ENCODE data around the gene CCDC12. TPM values are rescaled to one million over a fixed set of nuclear protein-coding genes. Genes with fewer than 3 reads are reported as not detected.

Gene CCDC12
- total and polyA plus RNA-seq, 4 donors, result 34.2 to 129 (median 70.0) TPM

DNA sequence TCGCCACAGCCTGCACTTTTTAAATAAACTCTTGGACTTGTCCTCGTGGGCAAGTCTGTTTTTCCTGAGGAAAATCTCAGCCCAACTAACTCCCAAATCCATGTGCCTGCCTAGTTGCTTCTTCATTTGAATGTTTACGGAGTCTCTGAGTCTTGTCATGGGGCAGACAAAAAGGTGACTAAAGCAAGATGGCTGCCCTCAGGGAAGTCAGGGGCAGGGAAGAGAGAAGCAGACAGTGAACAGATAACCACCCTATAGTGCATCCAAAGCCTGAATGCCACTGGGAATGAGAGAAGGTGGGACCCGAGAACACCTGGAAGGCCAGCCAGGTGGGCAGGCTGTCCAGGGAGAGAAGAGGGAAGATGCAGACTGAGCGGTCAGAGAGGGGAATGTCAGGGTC is 21.4 kb downstream of the CCDC12 start:
- Histone ChIP-seq H3K27ac (ENCODE audit: low read depth in 1 of 2, low read length in 1 of 2) (peak overlapping the region in 1 of 2 donors; percentile 42), H3K4me1 (ENCODE audit: control insufficient read depth in 5 of 5, insufficient read depth in 5 of 5, low read length in 5 of 5) (peaks cover 0 to 49% (median 11%) of the 10 kb centered on the region in 5 donors), H3K4me3 (no peak overlapping the region), H3K36me3 (ENCODE audit: control insufficient read depth in 4 of 4, insufficient read depth in 4 of 4, low read length in 4 of 4) (peaks cover 0 to 4% (median 2%) of the 10 kb centered on the region in 4 donors), H3K9me3 (ENCODE audit: control insufficient read depth in 4 of 4, insufficient read depth in 3 of 4, low read length in 3 of 4) (no peaks in the 10 kb centered on the region), H3K9ac (ENCODE audit: insufficient read depth in 1 of 2, low read length in 2 of 2) (no peak overlapping the region), H3K27me3 (ENCODE audit: control insufficient read depth in 3 of 3, insufficient read depth in 3 of 3, low read length in 2 of 3) (no peaks in the 10 kb centered on the region)
- WGBS, 2 donors, result 84 to 87% methylated on average over 5 of the region's 5 CpGs
- DNase-seq (no peak), ATAC-seq (ENCODE audit: insufficient read depth, low FRiP score) (no peak)
- TF ChIP-seq, protein P1, sequence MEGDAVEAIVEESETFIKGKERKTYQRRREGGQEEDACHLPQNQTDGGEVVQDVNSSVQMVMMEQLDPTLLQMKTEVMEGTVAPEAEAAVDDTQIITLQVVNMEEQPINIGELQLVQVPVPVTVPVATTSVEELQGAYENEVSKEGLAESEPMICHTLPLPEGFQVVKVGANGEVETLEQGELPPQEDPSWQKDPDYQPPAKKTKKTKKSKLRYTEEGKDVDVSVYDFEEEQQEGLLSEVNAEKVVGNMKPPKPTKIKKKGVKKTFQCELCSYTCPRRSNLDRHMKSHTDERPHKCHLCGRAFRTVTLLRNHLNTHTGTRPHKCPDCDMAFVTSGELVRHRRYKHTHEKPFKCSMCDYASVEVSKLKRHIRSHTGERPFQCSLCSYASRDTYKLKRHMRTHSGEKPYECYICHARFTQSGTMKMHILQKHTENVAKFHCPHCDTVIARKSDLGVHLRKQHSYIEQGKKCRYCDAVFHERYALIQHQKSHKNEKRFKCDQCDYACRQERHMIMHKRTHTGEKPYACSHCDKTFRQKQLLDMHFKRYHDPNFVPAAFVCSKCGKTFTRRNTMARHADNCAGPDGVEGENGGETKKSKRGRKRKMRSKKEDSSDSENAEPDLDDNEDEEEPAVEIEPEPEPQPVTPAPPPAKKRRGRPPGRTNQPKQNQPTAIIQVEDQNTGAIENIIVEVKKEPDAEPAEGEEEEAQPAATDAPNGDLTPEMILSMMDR (IDR thresholded peaks at IDR 0.05; ENCODE audit: control extremely low read depth, extremely low read depth), result no peak

DNA sequence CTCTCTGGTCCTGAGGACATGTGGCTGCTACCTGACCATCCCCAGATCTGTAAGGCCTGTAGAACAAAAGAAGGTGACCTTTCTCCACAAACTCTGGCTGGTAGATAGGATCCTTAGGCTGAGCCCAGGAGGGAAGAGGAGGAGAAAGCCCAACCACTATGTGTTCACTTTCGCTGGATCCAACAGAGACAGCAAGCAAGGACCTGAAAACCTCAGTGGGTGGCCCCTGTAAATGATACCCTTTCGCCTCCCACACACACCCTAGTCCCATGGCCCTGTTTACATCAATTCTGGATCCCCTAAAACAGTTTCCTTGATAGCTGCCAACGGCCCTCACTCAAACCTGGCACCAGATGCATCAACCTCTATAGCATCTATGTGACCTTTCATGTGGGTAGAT is 22.4 kb downstream of the CCDC12 start:
- Histone ChIP-seq H3K27ac (ENCODE audit: low read depth in 1 of 2, low read length in 1 of 2) (peak overlapping the region in 1 of 2 donors; percentile 4), H3K4me1 (ENCODE audit: control insufficient read depth in 5 of 5, insufficient read depth in 5 of 5, low read length in 5 of 5) (peaks cover 4 to 49% (median 7%) of the 10 kb centered on the region in 5 donors), H3K36me3 (ENCODE audit: control insufficient read depth in 4 of 4, insufficient read depth in 4 of 4, low read length in 4 of 4) (peaks cover 0 to 4% (median under 1%) of the 10 kb centered on the region in 4 donors), H3K4me3 (no peak overlapping the region), H3K9me3 (ENCODE audit: control insufficient read depth in 4 of 4, insufficient read depth in 3 of 4, low read length in 3 of 4) (no peaks in the 10 kb centered on the region), H3K27me3 (ENCODE audit: control insufficient read depth in 3 of 3, insufficient read depth in 3 of 3, low read length in 2 of 3) (no peaks in the 10 kb centered on the region), H3K9ac (ENCODE audit: insufficient read depth in 1 of 2, low read length in 2 of 2) (no peak overlapping the region)
- DNase-seq (no peak), ATAC-seq (ENCODE audit: insufficient read depth, low FRiP score) (no peak)
- WGBS, 2 donors, result 68 to 73% methylated on average over 3 of the region's 3 CpGs
- TF ChIP-seq, protein P1 (IDR thresholded peaks at IDR 0.05; ENCODE audit: control extremely low read depth, extremely low read depth), result no peak

DNA sequence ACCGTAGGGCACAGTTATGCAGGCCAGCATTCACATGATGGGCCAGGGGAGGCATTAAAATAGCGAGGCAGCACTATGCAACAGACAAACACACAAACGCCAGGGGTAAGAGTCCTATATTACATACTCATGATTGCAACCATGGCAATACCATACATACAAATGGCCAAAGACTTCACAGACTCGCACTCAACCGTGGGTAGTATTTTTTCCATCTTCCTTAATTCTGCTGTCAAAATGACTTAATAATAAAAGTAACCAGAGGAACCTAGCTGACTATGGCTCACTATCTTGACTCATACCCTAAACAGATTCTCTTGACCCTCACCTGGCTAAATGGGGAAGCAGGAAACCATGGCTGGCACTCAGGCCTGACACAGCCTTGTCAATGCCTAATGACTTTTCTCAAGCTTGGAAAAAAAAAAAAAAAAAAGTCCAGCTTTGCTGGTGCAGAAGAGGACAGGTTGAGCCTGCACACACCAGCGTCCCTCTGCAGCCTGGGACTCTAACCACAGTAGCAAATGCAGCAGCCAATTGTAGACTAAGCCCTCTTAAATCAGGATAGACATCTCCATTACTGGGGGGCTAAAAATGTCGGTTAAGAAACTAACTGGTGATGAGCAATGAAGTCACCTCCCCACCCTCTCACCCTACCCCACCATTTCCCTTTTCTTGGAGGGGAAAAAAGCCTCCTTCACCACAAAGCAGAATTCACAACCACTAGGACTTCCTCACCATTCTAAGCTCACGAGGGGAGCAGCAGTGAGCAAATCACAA is 23.1 kb downstream of the CCDC12 start:
- Histone ChIP-seq H3K27me3 (ENCODE audit: control insufficient read depth in 3 of 3, insufficient read depth in 3 of 3, low read length in 2 of 3) (no peaks in the 10 kb centered on the region), H3K4me1 (ENCODE audit: control insufficient read depth in 5 of 5, insufficient read depth in 5 of 5, low read length in 5 of 5) (peaks cover 7 to 46% (median 12%) of the 10 kb centered on the region in 5 donors), H3K36me3 (ENCODE audit: control insufficient read depth in 4 of 4, insufficient read depth in 4 of 4, low read length in 4 of 4) (peaks cover 0 to 4% (median under 1%) of the 10 kb centered on the region in 4 donors), H3K27ac (ENCODE audit: low read depth in 1 of 2, low read length in 1 of 2) (peak overlapping the region in 1 of 2 donors; percentile 21), H3K9ac (ENCODE audit: insufficient read depth in 1 of 2, low read length in 2 of 2) (no peak overlapping the region), H3K4me3 (no peak overlapping the region), H3K9me3 (ENCODE audit: control insufficient read depth in 4 of 4, insufficient read depth in 3 of 4, low read length in 3 of 4) (no peaks in the 10 kb centered on the region)
- WGBS, 2 donors, result 35 to 64% methylated on average over 8 of the region's 8 CpGs
- TF ChIP-seq, protein P1 (IDR thresholded peaks at IDR 0.05; ENCODE audit: control extremely low read depth, extremely low read depth), result no peak
- DNase-seq, result no peak
- no peak for ATAC-seq (ENCODE audit: insufficient read depth, low FRiP score)
